Measurements from ENCODE around the gene OSBPL10.

Gene OSBPL10

DNA sequence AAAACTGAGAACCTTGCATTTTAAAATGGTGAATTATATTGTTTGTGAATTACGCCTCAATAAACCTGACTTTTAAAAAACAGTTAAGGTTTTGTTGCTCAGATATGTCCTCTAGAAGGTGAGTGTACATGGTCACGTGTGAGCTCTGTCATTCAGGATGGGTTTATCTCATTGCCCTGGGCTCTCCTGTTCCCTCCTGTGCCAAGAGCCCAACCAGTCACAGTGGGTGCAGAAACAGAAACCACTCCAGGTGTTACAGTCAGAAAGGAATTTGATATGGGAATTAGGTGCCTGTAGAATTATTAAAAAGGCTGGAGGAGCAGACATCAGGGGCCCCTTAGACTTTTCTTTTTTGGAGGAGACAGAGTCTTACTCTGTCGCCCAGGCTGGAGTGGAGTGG lies 252.0 kb downstream of the OSBPL10 start:
- DNase-seq: no peak

DNA sequence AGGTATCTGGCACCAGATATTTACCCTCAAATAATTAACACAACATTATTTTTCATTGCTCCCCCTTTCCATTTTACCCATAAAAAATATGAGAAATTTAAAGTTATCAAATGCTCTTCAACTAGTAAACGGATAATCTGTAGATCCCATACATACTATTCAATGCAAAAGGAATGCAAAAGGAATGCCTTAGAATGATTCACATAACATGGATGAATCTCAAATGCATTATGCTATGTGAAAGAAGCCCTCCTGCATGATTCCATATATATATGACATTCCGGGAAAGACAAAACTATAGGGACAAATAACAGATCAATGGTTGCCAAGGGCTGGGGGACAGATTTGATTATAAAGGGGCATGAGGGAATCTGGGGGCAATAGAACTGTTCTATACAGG lies 252.7 kb downstream of the OSBPL10 start:
- no peak for DNase-seq

DNA sequence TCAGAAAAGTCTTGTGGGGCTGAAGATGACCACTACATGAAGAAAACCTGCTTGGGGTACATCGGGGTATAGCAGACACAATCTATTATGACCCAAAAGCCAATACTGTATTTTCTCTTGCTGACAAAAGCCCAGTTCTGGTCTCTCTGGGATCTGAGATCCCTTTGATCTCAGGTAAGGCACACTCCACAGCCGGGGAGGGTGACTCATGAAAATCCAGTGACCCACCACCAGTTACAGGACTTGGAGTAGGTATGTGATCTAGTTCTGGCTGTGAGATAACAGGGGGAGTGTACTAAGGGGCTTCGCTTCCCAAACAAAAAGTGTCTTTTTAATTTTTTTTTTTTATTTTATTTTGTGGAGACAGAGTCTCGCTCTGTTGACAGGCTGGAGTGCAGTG lies 255.1 kb downstream of the OSBPL10 start:
- no peak for DNase-seq

DNA sequence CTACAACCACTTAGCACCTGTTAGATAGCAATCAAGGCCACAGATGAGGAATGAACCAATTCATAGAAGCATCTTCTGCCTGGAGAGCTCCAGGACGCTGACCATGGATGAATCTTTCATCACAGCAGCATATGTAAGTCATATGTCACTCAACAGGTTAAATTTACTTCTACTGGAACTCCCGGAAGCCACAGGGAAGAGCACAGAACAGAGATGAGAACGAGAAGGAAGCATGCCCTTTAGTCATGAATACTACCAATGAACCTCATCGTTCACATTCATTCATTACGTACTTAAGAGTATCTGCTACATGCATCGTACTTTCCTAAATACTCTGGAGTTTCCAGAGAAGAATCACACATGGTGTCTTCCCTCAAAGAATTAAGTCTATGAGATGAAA lies 255.5 kb downstream of the OSBPL10 start:
- no peak for DNase-seq

DNA sequence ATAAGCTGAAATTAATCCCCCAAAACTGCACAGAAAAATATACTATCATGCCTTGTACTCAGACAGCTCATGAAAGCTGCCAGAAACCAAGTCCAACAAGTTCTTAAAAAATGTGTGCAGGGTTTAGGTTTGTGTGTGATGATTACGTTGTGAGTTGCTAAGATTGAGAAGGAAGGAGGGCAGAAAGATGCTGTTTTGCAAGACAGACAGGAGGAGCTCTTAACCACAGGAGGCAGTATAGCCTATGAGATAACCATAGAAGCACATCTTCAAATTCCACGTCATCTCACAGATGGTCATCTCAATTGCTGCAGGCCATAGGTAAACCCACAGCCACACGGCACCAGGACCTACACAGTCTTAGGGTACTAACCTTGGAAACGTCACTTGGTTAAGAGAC lies 256.4 kb downstream of the OSBPL10 start:
- DNase-seq: no peak

DNA sequence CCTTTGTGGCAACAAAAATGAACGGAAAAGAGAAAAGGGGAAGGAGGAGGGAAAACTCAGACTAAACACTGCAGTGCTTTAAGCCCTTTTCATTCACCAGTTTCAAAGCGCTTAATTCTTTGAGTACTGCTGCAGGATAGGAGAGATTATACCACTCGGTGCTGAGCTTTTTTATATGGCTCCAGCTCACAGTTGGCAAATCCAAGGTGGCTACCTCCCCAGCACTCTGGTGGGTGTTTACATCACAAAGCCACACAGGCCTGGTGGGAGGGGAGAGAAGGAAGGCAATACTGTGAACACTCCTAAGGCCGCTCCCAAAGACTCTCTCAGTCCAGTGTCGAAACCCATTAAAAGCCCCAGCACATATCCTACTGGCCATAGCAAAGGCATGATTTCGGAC lies 256.9 kb downstream of the OSBPL10 start:
- no peak for DNase-seq

DNA sequence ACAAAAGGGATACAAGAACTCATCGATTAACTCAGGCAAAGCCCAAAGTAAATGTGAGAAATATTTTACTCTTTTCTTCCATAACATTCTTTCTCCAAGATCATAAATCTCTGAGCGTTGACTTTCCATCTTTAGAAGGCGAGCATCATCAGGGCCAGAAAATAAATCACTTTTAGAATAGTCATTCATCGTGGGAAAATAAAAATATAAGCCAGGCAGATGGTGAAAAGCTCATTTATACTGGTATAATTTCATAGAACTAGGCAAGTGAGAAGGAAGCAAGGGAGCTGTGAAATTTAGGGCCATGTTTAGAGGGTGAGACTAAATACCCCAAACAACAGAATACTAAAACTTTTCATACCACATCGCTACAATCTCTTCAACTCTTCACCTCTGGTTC lies 257.4 kb downstream of the OSBPL10 start:
- DNase-seq: no peak

DNA sequence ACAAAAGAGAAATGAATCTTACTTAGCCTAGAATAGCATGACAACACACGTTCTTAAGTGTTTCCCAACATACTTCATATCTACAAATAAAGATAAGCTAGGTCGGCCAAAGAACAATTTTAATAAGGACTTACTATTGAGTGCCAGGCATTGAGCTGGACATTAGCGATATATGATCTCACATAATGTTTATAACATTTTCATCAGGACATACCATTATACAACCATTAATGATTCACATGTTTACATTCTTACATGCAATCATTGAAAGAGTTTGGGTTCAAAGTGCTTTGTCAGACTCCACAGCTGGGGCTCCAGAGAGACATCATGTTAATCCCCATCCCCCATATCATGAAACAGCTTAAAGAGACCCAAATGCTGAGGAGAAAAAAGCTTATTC lies 259.4 kb downstream of the OSBPL10 start:
- DNase-seq: no peak

DNA sequence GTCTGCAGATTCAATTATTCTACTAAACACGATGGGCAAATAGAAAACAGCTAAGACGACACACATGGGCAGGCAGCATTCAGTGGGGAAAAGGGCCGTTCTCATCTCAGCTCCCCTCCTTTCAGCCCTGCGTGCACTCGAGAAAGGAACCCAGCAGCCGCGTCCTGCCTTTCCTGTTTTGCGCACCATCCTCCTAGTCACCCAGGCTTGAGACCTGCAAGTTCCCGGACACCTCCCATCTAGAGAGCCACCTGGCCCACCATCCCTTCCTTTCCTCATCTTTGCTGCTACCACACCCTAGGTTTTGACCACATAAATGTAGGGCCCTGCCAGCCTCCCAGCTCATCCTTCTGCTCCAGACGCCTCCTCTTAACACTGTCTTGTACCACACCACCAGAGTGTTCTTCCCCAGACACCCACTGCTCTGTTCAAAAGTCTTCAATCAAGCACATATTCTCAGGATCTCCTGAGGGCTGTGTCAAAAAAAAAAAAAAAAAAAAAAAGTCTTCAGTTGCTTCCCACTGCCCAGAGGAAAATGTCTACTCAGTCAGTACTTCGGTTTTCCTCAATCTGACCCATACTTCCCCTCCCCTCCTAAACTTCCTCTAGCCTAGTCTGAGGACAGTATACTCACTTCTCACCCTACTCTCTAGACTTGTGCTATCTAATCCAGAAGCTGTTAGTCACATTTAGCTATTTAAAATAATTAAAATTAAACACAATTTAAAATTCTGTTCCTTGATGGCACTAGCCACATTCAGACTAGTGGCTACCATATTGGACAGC lies 266.4 kb downstream of the OSBPL10 start:
- no peak for DNase-seq

DNA sequence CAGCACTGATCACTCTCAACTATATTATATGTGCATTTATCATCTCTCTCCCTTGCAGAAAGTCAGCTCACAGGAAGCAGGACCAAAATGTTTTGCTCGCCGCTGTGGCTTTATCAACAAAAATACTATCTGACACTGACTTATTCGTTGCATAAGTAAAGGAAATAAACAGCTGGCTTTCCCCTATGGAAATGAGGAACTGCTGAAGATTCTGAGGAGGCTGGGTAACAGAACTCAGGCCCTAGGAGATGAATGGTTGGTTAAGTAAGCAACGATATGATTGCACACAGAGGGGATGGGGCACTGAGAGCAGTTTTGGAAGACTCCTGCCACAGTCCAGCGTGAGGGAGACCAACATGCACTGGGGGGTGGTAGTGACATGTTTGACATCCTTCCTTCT lies 267.2 kb downstream of the OSBPL10 start:
- DNase-seq: no peak

DNA sequence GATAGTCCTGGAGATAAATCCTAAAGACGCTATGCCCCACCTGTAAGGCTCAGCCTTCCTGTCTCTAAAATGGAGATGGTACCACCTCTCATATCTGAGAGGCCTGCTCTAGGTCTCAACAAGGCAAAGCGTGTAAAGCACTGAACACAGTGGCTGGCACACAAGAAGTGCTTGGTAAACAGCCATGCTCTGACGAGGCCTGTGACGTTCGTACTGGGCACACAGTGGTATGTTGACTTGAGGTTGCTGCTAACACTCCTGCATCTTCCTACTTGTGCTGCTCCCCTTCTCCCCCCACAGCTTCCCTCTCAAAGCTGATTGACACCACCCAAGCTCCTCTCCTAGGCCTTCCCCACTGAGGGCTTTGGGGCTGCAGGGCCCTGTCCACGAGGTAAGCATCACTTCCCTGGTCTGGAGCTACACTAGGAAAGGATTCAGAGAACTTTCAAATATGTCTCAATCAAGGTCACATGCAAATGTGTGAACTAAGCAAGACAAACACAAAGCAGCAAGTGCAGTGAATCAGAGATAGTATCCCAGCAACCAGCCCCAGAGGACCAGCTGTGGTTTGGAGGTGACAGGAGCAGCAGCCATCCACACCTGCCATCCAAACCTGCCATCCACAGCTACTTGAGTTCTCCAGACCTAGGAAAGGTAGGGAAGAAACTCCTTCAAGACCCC lies 270.8 kb downstream of the OSBPL10 start:
- peak; percentile 19 for DNase-seq

DNA sequence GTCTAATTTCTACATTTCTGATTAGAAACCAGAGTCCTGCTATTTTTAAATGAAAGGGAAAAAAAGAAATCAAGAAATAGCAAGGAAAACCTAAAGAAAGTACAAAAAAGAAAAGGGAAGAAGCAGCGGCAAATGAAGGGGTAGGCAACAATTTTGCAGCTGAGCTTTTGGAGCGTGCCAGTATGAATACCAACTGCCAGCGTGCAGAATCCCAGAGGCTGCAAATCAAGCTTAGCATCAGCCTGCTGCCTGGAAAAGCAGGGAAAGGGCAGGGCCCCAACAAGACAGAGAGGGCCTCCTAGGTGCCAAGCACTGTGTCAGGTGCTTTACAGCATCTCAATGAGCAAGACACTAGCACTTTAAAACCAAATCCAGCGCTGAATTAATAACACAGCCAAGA lies 271.5 kb downstream of the OSBPL10 start:
- DNase-seq: no peak

DNA sequence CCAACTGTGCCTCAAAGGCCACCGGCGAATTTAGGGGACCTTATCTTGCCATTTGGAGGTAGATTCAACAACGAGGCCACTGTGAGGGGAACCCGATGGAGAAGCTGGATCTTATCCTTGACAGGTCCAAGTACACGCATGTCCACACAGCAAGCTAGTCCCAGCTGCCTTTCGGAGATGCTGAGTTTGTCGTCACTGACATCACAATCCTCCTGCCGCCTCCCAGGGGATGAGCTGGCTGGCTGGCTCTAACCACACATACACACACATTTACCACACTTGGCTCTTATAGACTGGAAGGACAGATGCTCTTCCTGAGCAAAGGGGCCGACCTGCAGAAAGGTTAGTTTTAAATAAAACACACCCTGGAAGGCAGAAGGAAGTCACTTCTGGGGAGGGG lies 272.1 kb downstream of the OSBPL10 start:
- no peak for DNase-seq

DNA sequence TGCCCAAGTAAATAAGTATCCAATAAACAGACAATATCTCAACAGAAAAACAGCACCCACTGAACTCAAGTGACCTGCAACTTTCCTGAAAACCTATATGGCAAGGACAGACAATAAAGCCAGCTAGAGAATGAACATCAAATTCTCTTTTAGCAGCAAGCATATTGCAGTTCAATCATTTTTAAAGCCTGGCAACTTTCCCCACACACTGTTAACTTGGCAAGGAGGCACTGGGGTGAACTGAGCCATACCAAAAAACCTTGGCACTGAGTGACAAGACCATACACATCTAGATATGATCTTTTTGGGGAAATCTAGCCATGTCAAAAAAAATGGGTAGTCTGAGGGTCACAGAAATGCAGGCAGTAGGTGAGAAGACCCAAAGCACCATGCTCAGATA lies 273.8 kb downstream of the OSBPL10 start:
- no peak for DNase-seq

DNA sequence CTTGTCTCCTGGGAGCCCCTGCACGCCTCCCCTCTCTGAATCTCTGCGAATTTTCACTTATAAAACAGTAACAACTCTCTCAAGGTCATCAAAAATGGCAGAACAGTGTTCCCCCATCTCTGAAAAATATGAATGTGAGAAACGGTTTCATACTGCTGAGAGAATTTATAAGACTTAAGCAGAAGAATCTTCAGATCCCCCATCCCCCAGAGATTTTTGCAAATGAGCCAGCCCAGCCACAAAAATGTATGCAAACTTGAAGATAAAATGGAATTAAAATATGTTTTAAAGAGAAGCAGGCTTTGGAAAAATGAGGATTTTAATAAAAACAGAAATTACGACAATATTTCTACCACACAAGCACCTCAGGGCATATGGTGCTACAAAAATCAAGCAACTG lies 275.3 kb downstream of the OSBPL10 start:
- DNase-seq: no peak

DNA sequence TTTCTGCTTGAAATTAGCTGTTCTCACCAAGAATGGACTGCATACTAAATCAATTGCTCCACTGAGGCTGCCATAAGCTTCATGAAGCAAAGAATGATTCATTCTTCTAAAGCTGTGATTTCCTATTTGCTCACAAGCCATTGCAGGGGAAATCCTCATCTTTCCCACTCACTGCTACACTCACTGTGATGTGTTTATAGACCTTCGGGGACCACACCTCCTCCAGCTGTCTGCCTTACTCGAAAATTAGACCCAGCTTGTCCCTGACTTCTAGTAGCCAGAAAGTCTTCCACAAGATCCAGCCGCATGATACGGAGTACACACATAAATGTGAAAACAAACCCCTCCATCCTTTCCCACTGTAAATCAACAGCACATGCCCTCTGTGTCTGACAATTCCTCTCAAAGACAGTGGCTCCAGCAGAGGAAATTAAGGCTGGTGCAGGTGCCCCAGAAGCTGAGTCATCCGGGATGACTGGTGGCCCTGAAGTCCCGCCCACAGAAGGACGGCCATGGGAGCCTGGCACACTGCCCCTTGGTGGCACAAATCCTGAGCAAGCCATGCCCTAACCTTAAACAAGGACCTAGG lies 276.4 kb downstream of the OSBPL10 start:
- peak; percentile 57 for DNase-seq

DNA sequence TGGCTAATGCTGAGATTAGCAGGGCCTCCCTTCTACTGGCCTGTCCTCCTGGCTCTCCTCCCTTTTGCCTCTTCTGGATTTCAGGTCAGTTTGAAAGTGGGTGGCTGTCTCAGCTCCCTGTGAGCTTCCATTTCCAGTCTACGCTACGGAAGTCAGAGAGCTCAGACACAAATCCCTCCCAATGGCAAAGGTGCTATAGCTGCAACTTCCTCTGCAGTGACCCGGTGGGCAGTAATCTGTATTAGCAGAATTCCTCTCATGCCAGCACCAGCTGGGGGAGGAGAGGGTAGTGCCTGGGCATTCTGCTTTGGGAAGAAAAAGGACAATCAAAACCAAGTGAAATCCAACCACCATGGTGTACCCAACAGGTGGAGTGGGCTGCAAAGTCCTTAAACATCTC lies 276.9 kb downstream of the OSBPL10 start:
- no peak for DNase-seq

DNA sequence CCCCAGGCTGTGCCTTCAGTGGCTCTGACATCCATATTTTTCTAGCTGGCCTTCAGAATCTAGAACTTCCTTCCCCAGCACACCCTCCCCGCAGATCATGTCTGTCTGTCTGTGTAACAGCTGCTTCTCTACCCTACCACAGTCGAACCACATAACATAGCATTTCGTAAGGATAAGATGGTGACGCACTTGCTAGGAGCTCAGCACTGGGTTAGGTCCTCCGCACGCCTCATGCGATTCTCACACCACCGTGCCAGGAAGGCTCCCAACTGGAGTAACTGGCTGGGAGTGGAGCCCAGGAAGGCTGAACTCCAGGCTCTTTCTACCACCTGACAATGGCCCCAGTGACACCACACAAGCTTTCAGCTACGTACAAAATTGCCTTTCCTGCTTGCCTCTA lies 279.8 kb downstream of the OSBPL10 start:
- DNase-seq: no peak

DNA sequence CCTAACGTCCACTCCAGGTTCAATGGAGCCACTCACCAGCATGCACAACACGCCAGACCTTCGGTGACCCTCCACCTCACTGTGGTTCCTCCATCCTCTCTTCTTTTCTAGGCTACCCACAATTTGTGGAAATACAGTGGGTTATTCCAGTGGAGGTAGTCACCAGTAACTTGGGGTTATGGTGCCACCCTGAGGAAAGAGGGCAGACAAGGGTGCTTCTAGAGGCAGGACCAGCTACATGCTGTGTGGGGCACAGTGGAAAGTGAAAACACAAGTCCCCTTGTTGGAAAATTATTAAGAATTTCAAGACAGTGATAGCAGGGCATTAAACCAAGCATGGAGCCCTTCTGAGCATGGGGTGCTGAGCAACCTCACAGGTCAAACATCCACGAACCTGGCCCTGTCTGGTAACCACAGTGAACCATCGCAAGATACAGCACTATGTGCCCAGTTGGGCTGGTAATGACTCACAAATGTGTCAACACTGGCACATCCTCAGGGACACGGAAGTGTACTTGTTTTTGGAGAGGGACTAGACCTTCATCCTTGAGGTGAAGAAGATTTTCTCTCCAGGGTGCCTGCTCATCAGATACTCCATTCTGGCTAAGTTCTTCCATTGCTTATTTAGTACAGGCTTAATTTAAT lies 281.6 kb downstream of the OSBPL10 start:
- DNase-seq: no peak

DNA sequence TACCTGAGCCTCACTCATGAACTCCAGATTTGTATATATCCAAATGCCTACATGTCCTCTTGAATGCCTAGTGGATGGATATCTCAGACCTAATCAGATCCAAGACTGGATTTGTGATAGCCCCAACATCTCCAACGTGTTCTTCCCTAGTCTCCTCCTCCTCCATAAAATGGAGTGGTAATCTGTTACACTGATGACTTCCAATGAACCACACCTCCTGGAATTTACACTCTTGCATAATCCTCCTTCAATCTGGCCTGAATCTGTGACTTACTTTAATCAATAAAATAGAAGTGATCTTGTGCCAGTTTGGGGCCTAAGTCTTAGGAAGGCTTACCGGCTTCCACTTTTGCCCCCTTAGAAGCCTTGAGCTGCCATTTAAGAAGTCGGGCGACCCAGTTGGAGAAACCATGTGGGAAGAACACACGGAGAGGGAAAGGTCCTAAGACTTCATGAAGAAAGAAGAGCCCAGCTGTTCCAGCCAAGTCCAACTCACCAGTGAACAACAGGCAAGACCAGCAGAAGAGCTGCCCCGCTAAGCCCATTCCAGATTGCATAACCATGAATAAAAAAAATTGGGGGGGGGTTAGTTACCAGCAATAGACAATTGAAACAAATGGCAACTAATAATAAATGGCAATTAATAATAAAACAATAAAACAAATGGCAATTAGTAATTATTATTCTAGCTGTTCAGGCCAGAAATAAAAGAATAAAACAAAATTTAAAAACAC lies 284.1 kb downstream of the OSBPL10 start:
- no peak for DNase-seq

DNA sequence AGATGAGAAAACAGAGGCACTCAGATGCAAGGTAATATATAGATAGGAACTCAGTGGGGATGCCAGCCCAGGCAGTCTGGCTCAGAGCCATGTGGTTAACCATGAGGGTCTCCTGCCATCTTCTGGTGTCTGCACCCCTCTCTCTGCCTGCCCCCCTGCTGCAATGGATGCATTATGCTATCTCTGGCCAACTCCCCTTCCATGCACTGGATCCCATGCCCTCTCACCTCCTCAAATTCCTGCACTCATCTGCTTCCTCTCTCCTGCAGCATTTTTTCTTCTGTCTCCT lies 285.1 kb downstream of the OSBPL10 start:
- no peak for DNase-seq

DNA sequence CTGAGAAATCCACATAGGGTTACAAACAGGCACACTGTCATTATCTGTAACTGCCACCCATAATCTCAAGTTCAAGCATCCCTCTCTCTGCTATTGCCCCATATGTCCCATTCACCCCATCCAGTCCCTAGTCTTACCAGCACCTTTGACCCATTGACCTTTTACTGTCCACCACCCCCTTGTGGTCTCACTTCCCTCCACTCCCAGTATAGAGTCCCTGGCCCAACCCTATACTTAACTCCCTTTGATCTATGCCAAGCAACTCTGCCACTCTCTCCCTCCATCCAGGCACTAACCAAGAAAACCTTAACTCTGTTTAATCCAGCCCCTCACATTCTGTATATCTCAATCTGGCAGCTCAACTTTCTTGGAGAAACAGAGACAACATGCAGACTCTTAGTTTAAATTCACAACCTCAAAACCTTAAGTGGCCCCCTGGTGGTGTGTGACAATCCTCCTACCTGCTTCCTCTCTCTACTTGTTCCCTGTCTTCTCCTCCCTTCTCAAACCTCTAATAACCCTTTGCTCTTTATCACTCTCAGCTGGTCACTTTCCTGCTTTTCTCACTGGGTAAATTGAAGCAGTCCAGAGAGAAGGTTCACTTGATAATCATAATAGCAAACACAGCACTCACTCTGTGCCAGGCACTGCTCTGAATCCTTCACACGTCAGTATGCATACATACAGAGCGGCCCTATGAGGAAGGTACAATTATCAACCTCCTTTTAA lies 285.6 kb downstream of the OSBPL10 start:
- no peak for DNase-seq

DNA sequence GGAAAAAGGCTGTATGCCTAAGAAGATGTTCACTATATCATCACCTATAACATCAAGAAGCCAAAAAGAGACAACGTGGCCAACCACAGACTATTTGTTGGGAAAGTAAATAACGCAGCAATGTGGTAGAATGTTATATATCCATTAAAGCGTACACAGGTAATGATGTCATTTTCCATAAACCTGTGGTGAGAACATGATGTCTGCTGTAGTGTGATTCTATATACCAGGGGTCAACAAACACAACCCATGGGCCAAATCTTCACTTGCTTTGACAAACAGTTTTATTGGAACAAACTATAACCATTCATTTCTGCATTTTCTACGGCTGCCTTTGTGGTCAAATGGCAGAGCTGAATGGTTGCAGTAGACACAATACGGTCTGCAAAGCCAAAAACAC lies 287.7 kb downstream of the OSBPL10 start:
- no peak for DNase-seq
